ENCODE results near the gene NRARP.

DNA sequence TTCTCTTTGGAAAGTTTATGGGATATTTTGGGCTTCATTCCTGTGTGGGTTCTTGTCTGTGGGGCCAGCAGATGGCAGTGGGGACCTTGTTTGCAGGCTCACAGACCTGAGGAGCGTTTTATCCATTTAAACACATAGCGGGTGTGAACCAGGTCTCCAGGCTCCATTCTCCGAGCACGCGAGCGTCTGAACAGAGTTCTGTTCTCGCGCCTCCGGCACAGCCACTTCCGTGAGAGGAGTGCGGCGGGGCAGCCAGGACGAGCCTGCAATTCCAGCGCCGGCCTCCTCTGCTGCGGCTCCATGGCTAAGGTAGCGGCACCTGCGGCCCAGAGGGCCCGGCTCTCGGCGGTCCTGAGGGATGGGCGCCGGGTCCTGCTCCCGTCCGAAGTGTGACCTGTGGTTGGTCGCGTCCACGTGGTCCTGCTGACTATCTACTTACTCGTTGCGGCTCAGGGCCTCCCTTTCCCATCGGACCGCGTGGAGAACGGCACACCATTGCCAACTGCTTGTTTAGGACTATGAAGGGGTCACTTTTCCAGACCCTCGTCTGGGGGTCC, 7.3 kb downstream of the NRARP start:
- TF ChIP-seq CTCF (IDR thresholded peaks at IDR 0.05; ENCODE audit: low read depth, low read length), result peak; percentile 42
- no peak for TF ChIP-seq EZH2phosphoT487 (IDR thresholded peaks at IDR 0.05; ENCODE audit: low read depth)
